OCI-LY3 (cell line): Measurements from ENCODE around the gene GUCY1B1.

ENCODE experiments used
- EZH2phosphoT487 ChIP-seq: fragments of 200-600 bp; shearing (Covaris generic); IDR thresholded peaks from 2 replicates; pipeline ENCODE4 v1.6.1; 2018; ENCODE audit warnings: antibody characterized with exemption, mixed run types, low read depth
- TF ChIP-seq, protein P1 (sequence below): fragments of 200-600, 300-600 bp; sonication (generic); IDR thresholded peaks from 2 replicates; pipeline ENCODE4 v1.5.1; 2014; ENCODE audit warnings: antibody characterized with exemption, low read length, low read depth

DNA sequence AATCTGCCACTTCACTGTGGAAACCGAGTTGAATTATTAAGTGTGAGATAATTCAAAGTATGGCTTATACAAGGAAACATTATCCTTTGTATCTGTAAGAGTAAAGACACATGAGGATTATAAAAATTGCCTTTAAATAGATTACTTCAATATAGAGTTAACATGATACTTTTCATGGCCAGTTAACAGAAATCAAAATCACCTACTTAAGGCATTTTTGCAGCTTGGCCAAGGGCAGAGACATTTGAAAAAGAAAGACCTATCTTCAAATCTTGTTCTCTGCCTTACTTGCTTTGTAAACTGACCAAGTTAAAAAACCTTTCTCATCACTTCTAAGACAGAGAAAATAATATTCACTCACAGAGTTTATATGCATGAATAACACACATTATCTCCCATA lies 44.9 kb upstream of the GUCY1B1 start:
- TF ChIP-seq, protein P1, sequence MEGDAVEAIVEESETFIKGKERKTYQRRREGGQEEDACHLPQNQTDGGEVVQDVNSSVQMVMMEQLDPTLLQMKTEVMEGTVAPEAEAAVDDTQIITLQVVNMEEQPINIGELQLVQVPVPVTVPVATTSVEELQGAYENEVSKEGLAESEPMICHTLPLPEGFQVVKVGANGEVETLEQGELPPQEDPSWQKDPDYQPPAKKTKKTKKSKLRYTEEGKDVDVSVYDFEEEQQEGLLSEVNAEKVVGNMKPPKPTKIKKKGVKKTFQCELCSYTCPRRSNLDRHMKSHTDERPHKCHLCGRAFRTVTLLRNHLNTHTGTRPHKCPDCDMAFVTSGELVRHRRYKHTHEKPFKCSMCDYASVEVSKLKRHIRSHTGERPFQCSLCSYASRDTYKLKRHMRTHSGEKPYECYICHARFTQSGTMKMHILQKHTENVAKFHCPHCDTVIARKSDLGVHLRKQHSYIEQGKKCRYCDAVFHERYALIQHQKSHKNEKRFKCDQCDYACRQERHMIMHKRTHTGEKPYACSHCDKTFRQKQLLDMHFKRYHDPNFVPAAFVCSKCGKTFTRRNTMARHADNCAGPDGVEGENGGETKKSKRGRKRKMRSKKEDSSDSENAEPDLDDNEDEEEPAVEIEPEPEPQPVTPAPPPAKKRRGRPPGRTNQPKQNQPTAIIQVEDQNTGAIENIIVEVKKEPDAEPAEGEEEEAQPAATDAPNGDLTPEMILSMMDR: no peak
- no peak for TF ChIP-seq EZH2phosphoT487
